HFF-Myc (cell line): ENCODE measurements around the gene SCN1B.
"Not testable (repeated sequence)": the region's sequence is repeated elsewhere in the genome, so short reads cannot be mapped to it uniquely, and the experiment has no call there.

Source experiments
- DNase-seq: peaks from one replicate; pipeline ENCODE4 v3.0.0-alpha.2; 2011; ENCODE audit warnings: low read depth; ENCODE audit errors: extremely low read depth
- H3K4me3 ChIP-seq: replicated peaks from 2 replicates; pipeline ENCODE4 v1.5.1; 2011; ENCODE audit warnings: low read depth, mild to moderate bottlenecking, control low read depth, low read length
- CTCF ChIP-seq: IDR thresholded peaks from 2 replicates; pipeline ENCODE4 v1.5.1; 2012; ENCODE audit warnings: mild to moderate bottlenecking, low read depth, low read length, control low read depth; ENCODE audit errors: missing control alignments

SCN1B gene

GRCh38 chr19:34997071-34997617 lies 33.1 kb upstream of the SCN1B start:
- no peak for TF ChIP-seq CTCF
- no peak overlapping the region for H3K4me3 ChIP-seq
- no peak for DNase-seq

GRCh38 chr19:34998224-34998623 lies 32.0 kb upstream of the SCN1B start:
- not testable (repeated sequence) for H3K4me3 ChIP-seq, DNase-seq

DNA sequence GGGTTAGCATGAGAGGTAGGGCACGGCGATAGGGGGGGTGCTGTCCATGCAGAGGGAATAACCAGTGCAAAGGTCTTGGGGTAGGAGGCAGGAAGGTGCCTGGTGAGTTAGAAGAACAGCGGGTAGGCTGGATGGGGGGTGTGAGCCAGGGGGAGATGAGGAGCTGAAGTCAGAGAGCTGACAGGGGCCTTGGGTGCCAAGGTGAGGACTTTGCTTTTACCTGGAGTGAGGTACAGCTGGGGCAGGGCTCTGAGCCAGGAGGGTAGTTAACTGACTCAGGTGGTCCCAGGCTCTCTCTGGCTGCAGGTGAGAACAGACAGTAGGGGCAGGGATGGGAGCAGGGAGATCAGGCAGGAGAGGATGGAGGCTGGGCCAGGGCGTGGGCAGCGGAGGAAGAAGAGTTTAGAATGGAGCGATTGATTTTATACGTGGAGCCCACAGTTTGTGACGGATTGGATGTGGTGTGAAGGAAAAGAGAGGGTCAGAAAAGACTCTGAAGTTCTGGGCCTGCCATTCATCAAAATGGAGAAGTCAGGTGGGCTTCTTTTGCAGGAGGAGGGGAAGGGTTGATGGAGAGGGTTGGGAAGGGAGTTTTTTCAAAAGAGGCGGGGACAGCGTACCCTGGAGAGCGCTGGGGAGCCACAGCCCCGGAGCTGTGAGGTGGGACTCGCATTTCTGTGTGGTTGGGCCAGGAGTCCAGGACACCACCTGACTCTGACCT lies 31.3 kb upstream of the SCN1B start:
- DNase-seq: no peak
- peak overlapping the region; percentile 86 for H3K4me3 ChIP-seq
- TF ChIP-seq CTCF: no peak

- TF ChIP-seq CTCF: no peak
- no peak for DNase-seq
- H3K4me3 ChIP-seq: peak within 1 kb of the TSS; percentile 86
Measured at GRCh38 chr19:34999498-35000337, 30.6 kb upstream of the SCN1B start, which contains the start of gene GRAMD1A. Gene GRAMD1A (plus strand): TSS chr19:35000323. CDS start chr19:35000479, 156 bp downstream.

- no peak for DNase-seq
- peak overlapping the region; percentile 86 for H3K4me3 ChIP-seq
- TF ChIP-seq CTCF: no peak
Measured at GRCh38 chr19:35000338-35000646, 30.0 kb upstream of the SCN1B start.

DNA sequence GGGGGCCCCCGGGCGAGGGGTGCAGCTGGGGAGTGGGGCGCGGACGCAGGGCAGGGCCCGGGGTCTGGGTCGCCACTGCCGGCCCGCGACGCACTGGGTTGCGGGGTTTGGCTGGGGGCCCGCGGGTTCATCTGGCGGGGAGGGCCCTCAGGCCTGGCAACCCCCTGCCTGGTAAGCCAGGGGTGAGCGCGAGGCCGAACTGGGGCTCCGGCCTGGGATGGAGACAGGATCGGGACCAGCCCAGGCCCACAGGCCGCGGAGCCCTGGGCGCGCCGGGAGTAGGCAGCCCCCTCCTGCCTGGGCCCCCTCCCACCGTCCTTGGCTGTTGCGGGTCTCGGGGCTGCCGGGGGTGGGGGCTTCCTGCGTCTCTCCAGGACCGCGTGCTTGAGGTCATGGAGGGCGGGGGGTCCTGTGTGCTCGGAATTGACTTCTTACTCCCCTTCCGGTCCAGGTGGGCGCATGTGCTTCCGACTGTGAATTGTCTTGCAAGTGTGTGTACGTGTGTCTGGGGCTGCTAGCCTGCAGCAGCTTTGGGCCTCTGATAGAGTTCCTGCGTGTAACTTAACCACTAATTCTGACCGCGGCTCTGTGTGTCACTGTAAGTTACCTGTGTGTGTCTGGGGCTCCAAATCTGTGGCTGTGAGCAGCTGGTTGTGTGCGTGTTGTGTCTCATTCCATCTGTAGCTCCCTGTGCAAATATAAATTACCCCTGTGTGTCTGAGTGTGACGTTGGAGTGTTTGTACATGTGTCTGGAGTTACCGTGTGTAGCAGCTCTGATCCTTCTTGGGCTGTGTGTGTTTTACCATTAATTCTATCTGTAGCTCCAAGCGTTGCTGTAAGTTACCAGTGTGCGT lies 29.4 kb upstream of the SCN1B start:
- no peak for DNase-seq
- peak overlapping the region; percentile 86 for H3K4me3 ChIP-seq
- TF ChIP-seq CTCF: no peak
